HepG2 (cell line): Measurements from ENCODE around the gene SMARCD1. TPM values are rescaled to one million over a fixed set of nuclear protein-coding genes. Genes with fewer than 3 reads are reported as not detected.
A peak's percentile ranks its signal among the peaks of the same experiment; 100 is the strongest.

Experiments
- ARNTL ChIP-seq: sonication (generic); formaldehyde crosslinking; IDR thresholded peaks from 2 replicates; pipeline ENCODE4 v1.4.0; 2020; ENCODE audit warnings: mild to moderate bottlenecking, missing genetic modification reagents
- ATAD3A ChIP-seq: sonication (generic); formaldehyde crosslinking; IDR thresholded peaks from 2 replicates; pipeline ENCODE4 v1.4.0; 2020; ENCODE audit warnings: missing genetic modification reagents
- ATF1 ChIP-seq: IDR thresholded peaks from 2 replicates; pipeline ENCODE4 v1.6.1; 2016; ENCODE audit warnings: mild to moderate bottlenecking, control low read depth
- CBX5 ChIP-seq: sonication (generic); formaldehyde crosslinking; IDR thresholded peaks from 2 replicates; pipeline ENCODE4 v1.4.0; 2020; ENCODE audit warnings: missing genetic modification reagents, borderline replicate concordance
- FOXJ3 ChIP-seq: sonication (generic); formaldehyde crosslinking; IDR thresholded peaks from 2 replicates; pipeline ENCODE4 v1.4.0; 2020; ENCODE audit warnings: missing genetic modification reagents, mild to moderate bottlenecking, borderline replicate concordance
- GABPB1 ChIP-seq: IDR thresholded peaks from 2 replicates; pipeline ENCODE4 v1.6.1; 2016; ENCODE audit warnings: mild to moderate bottlenecking, missing genetic modification reagents, moderate library complexity, missing compliant biosample characterization
- KIAA2018 ChIP-seq: sonication (generic); formaldehyde crosslinking; IDR thresholded peaks from 2 replicates; pipeline ENCODE4 v1.5.0; 2020; ENCODE audit warnings: mild to moderate bottlenecking, missing genetic modification reagents, borderline replicate concordance
- MXD4 ChIP-seq: IDR thresholded peaks from 2 replicates; pipeline ENCODE4 v1.6.1; 2016; ENCODE audit warnings: mild to moderate bottlenecking, missing biosample characterization, missing genetic modification reagents
- NFIB ChIP-seq: sonication (generic); formaldehyde crosslinking; IDR thresholded peaks from 2 replicates; pipeline ENCODE4 v1.9.0; 2021; ENCODE audit warnings: missing genetic modification reagents, mild to moderate bottlenecking, borderline replicate concordance
- SP4 ChIP-seq: sonication (generic); formaldehyde crosslinking; IDR thresholded peaks from 2 replicates; pipeline ENCODE4 v1.8.1; 2023; ENCODE audit warnings: mild to moderate bottlenecking, missing genetic modification reagents
- USF2 ChIP-seq, 2 experiments: sonication (generic) in 1 of 2; formaldehyde crosslinking in 1 of 2; IDR thresholded peaks; 2 replicates each; pipeline versions ENCODE4 v1.5.1 to v1.6.1; 2011 to 2020; ENCODE audit warnings: borderline replicate concordance in 1 of 2, low read depth in 1 of 2, low read length in 1 of 2, mild to moderate bottlenecking in 1 of 2, missing genetic modification reagents in 1 of 2, moderate library complexity in 1 of 2
- ZMAT5 ChIP-seq: sonication (generic); formaldehyde crosslinking; IDR thresholded peaks from 2 replicates; pipeline ENCODE4 v1.5.0; 2020; ENCODE audit warnings: mild to moderate bottlenecking, low read depth, missing genetic modification reagents, borderline replicate concordance
- ZNF441 ChIP-seq: sonication (generic); formaldehyde crosslinking; IDR thresholded peaks from 2 replicates; pipeline ENCODE4 v1.7.0; 2021; ENCODE audit warnings: missing genetic modification reagents, borderline replicate concordance
- ZNF776 ChIP-seq: sonication (generic); formaldehyde crosslinking; IDR thresholded peaks from 2 replicates; pipeline ENCODE4 v1.4.0; 2020; ENCODE audit warnings: mild to moderate bottlenecking, missing genetic modification reagents
- polyA plus RNA-seq, 8 experiments: library from polyadenylated mRNA; depleted of rRNA in 3 of 8; stranded (reverse) in 7 of 8; unstranded in 1 of 8; fragments of >200 nt; fragmentation: Illumina TruSeq in 4 of 8; extraction: Trizol in 4 of 8; gene quantifications; 2 replicates each; pipeline versions ENCODE4 v1.2.1 to v1.2.3, GENCODE V29; 2011 to 2016; ENCODE audit warnings: low read depth in 4 of 8, missing spikeins in 1 of 8, mixed read lengths in 1 of 8; ENCODE audit not compliant: insufficient read depth in 1 of 8
- total RNA-seq, 5 experiments: library from RNA; depleted of rRNA; stranded (reverse); fragments of >200 nt; fragmentation: Illumina TruSeq; extraction: Trizol; gene quantifications; 2 replicates each; pipeline ENCODE4 v1.2.3, GENCODE V29; 2016; ENCODE audit warnings: low read depth in 1 of 5

Gene SMARCD1
- total and polyA plus RNA-seq, 2 of the 13 experiments (the other 11 are each of a cell fraction or from before 2014, with no cell fraction given), result 51.7 to 54.6 TPM

DNA sequence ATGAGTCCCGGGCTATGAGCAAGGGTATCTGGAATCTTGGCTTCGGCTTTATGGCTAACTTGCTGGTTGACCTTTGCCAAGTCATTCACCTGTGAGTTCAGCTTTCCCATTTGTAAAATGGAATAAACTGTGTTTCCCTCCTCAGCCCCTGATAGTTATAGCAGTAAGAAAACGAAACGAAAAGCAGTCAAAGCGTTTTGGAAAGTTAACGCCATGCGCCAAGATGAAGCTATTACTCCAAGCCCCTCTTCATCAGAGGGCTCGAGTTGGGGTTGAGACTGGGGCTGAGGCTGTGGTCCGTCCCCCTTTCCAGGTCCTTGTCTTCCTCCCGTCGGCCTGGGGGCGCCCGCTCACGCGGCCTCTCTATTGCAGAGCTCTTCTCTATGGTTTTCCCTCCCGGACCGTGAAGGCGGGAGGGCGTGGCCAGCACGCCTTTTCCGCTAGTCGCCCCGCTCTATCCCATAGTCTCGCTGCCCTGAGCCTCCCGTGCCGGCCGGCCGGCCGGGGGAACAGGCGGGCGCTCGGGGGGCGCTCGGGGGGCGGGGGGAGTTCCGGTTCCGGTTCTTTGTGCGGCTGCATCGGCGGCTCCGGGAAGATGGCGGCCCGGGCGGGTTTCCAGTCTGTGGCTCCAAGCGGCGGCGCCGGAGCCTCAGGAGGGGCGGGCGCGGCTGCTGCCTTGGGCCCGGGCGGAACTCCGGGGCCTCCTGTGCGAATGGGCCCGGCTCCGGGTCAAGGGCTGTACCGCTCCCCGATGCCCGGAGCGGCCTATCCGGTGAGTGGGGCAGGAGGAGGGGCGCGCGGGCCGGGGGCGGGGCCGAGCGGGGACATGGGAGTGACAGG lies at the start of gene SMARCD1 (continued):
- 0 out of 2 replicates have a peak, but pooled peaks have one; percentile 22 for TF ChIP-seq MXD4 (CRISPR knock-in tag)
- no peak for TF ChIP-seq KIAA2018 (CRISPR knock-in tag)
- no peak for TF ChIP-seq NFIB (CRISPR knock-in tag)
- peak; percentile 91 for TF ChIP-seq GABPB1 (CRISPR knock-in tag)
- no peak for TF ChIP-seq ATAD3A (CRISPR knock-in tag)
- no peak for TF ChIP-seq ZNF776
- no peak for TF ChIP-seq ZNF441
- TF ChIP-seq ARNTL, result no peak
- peak; percentile 65; the same call in 1 of the 2 replicates for TF ChIP-seq SP4
- TF ChIP-seq ATF1 (CRISPR knock-in tag), result no peak
- no peak for TF ChIP-seq USF2 (IDR thresholded peaks at IDR 0.05; ENCODE audit: low read depth, low read length)
- no peak for TF ChIP-seq USF2 (CRISPR knock-in tag; IDR thresholded peaks at IDR 0.05; ENCODE audit: borderline replicate concordance)
- TF ChIP-seq FOXJ3 (CRISPR knock-in tag), result no peak
- peak; percentile 39; the same call in 1 of the 2 replicates for TF ChIP-seq CBX5 (CRISPR knock-in tag)
- no peak for TF ChIP-seq ZMAT5 (CRISPR knock-in tag)
